ENCODE measurements around the gene ACIN1. TPM values are rescaled to one million over a fixed set of nuclear protein-coding genes. Genes with fewer than 3 reads are reported as not detected.

ACIN1 gene
- total RNA-seq, 1 donor from 2014 or later, result 83.4 TPM

GRCh38 chr14:23063601-23064000 lies 31.3 kb downstream of the ACIN1 start:
- Histone ChIP-seq H3K36me3 (ENCODE audit: control insufficient read depth, insufficient read depth, low read length) (peaks cover 15% of the 10 kb centered on the region), H3K27me3 (ENCODE audit: control insufficient read depth, insufficient read depth, low read length) (no peaks in the 10 kb centered on the region), H3K4me3 (ENCODE audit: low read depth, low read length) (no peak overlapping the region)
- no peak for DNase-seq (ENCODE audit: low read depth)
- TF ChIP-seq, protein P1, sequence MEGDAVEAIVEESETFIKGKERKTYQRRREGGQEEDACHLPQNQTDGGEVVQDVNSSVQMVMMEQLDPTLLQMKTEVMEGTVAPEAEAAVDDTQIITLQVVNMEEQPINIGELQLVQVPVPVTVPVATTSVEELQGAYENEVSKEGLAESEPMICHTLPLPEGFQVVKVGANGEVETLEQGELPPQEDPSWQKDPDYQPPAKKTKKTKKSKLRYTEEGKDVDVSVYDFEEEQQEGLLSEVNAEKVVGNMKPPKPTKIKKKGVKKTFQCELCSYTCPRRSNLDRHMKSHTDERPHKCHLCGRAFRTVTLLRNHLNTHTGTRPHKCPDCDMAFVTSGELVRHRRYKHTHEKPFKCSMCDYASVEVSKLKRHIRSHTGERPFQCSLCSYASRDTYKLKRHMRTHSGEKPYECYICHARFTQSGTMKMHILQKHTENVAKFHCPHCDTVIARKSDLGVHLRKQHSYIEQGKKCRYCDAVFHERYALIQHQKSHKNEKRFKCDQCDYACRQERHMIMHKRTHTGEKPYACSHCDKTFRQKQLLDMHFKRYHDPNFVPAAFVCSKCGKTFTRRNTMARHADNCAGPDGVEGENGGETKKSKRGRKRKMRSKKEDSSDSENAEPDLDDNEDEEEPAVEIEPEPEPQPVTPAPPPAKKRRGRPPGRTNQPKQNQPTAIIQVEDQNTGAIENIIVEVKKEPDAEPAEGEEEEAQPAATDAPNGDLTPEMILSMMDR (IDR thresholded peaks at IDR 0.05; ENCODE audit: insufficient read depth, low read length, poor library complexity, severe bottlenecking), result no peak

DNA sequence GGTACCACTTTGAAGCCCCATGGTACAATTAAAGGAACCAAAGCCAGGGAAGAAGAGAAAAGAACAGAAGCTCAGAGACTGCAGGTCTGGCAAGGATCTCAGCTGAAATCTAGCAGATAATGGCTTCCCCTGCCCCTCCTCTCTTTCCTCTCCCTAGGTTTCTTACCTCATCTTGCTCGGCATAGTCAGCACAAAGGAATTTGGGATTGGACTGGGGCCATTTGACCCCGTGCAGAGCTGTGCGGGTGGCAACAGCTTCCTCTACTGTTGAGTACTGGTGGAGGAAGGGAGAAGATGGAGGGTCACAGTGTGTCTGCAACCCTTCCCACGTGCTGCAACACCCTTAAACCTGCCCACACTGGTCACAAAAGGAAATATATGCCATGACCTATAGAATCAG lies 32.9 kb downstream of the ACIN1 start:
- Histone ChIP-seq H3K4me3 (ENCODE audit: low read depth, low read length) (no peak overlapping the region), H3K27me3 (ENCODE audit: control insufficient read depth, insufficient read depth, low read length) (no peaks in the 10 kb centered on the region), H3K36me3 (ENCODE audit: control insufficient read depth, insufficient read depth, low read length) (peaks cover 9% of the 10 kb centered on the region)
- peak; percentile 85 for DNase-seq (ENCODE audit: low read depth)
- TF ChIP-seq, protein P1 (IDR thresholded peaks at IDR 0.05; ENCODE audit: insufficient read depth, low read length, poor library complexity, severe bottlenecking), result no peak

DNA sequence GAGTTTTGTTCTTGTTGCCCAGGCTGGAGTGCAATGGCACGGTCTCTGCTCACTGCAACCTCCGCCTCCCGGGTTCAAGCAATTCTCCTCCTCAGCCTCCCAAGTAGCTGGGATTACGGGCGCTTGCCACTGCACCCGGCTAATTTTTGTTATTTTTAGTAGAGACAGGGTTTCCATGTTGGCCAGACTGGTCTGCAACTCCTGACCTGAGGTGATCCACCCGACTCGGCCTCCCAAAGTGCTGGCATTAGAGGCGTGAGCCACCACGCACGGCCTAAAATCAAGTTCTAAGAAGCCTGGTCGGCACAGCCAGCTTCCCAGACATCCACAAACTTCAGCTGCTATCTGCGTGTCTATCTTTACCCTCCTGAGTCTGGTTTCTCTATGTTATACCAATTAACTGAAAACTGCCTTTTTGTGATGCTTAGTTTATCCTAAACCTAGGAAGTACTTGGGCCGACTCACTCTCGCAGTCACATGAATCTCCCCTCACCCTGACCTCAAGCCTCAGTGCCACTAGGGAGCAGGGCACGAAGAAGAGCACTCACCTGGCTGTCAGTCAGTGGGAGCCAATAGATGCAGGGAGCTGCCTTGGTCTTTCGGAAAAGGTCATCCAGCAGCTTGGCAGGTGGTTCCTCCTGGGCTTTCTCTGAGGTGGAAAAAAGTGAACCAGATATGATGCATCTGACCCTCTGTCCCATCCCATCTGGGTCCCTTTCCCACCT lies 34.2 kb downstream of the ACIN1 start:
- Histone ChIP-seq H3K4me3 (ENCODE audit: low read depth, low read length) (no peak overlapping the region), H3K36me3 (ENCODE audit: control insufficient read depth, insufficient read depth, low read length) (peaks cover 5% of the 10 kb centered on the region), H3K27me3 (ENCODE audit: control insufficient read depth, insufficient read depth, low read length) (no peaks in the 10 kb centered on the region)
- DNase-seq (ENCODE audit: low read depth), result no peak
- TF ChIP-seq, protein P1 (IDR thresholded peaks at IDR 0.05; ENCODE audit: insufficient read depth, low read length, poor library complexity, severe bottlenecking), result no peak

DNA sequence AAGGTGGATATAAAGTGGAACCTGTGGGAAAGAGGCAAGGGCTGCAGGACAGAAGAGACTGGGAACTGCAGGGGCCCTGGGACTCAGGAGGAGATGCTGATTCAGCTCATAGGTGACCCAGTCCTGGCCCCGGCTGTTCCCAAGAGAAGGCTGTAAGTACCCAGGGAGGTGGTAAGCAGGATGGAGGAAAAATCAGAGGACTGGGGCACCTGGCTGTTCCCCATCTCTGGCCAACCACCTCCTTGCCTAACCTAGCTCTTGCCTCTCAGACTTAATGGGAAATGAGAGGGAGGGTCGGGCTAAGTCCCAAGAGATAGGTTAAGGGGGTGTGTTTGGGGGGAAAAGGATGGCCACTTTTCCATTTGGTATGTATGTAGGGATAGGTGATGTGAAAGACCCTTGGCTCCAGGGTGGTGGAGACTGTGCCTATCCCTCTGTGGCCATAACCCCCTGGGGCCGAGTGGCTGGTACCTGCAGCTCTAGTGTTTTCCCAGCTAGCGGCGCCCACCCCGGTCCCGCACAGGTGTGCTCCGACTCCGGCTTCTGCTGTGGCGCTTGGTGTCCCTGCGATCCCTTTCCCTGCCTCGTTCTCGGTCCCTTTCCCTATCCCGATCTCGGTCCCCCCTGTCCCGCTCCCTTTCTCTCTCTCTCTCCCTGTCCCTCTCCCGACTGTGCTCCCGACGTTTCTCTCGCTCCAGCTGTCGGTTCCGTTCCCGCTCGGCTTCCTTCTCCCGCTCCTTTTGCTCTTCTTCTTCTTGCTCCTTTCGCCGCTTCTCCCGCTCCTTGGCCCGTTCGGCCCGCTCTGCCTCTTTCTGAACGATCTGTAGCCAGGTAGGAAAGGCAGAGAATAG lies 36.1 kb downstream of the ACIN1 start:
- no peak for DNase-seq (ENCODE audit: low read depth)

DNA sequence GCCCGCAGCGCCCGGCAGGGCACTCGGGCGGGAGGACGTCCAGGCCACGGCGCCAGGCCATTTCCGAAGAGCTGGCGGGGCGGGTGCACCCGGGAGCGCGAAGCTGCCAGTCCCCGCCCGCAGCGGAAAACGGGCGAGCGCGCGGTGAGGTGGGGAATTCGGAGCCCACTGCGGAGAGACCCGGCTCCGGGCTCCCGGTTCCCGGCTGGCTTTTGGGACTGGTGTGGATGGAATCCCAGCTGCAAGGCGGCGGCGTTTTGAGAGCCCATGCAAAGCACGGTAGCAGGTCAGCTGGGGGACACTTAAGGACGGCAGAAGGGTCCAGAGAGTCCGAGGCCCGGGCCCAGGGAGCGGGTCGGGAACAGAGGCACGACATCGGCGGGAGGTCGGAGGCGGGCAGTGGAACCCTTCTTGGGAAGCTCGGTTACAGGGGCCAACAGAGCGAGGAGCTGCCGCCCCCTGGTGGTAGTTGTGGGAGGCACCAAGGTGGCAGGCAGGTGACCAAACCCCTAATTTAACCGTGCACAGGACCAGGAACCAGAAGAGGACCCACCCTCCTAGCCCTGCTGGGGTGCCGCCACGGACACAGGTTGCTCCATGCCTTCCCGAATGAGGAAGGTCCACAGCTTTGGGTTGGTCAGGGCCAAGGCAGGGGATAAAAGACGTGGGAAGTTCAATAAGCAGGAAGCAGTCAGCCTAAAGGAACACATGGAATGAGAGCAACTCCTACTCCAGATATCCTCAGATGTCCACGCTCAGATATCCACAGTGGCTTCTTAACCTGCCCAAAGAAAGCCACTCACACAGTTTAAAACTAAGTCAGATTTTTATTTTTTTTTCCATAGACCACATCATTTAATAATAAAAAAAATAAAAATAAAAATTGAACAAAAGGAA lies 36.9 kb downstream of the ACIN1 start:
- Histone ChIP-seq H3K4me3 (ENCODE audit: low read depth, low read length) (peak overlapping the region; percentile 49), H3K27me3 (ENCODE audit: control insufficient read depth, insufficient read depth, low read length) (no peaks in the 10 kb centered on the region), H3K36me3 (ENCODE audit: control insufficient read depth, insufficient read depth, low read length) (peaks cover 3% of the 10 kb centered on the region)
- TF ChIP-seq, protein P1 (IDR thresholded peaks at IDR 0.05; ENCODE audit: insufficient read depth, low read length, poor library complexity, severe bottlenecking), result peak; percentile 93
- peak; percentile 38 for DNase-seq (ENCODE audit: low read depth)

More for the DNA sequence above, 36.1 kb downstream of the ACIN1 start:
- TF ChIP-seq, protein P1 (IDR thresholded peaks at IDR 0.05; ENCODE audit: insufficient read depth, low read length, poor library complexity, severe bottlenecking), result no peak
- H3K27me3 ChIP-seq (ENCODE audit: control insufficient read depth, insufficient read depth, low read length), result no peaks in the 10 kb centered on the region
- no peak overlapping the region for H3K4me3 ChIP-seq (ENCODE audit: low read depth, low read length)
- H3K36me3 ChIP-seq (ENCODE audit: control insufficient read depth, insufficient read depth, low read length), result peaks cover 5% of the 10 kb centered on the region

All from kidney epithelial cell (primary cell).